Activated naive CD8-positive, alpha-beta T cell treated with anti-CD3 and anti-CD28 coated beads, Interleukin-2, amount 50 U/mL, for 24 hours (primary cell): ENCODE results near the gene WDR18.
"Not testable (repeated sequence)": the region's sequence is repeated elsewhere in the genome, so short reads cannot be mapped to it uniquely, and the experiment has no call there.

ENCODE experiments used
- ATAC-seq: fragments of 150-1000 bp; cut with Tn5 transposase; one replicate; pipeline ENCODE4 v1.10.0; 2021
- DNase-seq: peaks from one replicate; pipeline ENCODE4 v3.0.0; 2021
- H3K27ac Mint-ChIP-seq: one replicate; pipeline ENCODE4 v1.8.0; 2021; ENCODE audit warnings: mild to moderate bottlenecking, mixed read lengths
- H3K27me3 Mint-ChIP-seq: one replicate; pipeline ENCODE4 v1.8.0; 2021; ENCODE audit warnings: mixed read lengths
- H3K36me3 Mint-ChIP-seq: one replicate; pipeline ENCODE4 v1.8.0; 2021; ENCODE audit warnings: low read depth, mixed read lengths
- H3K4me1 Mint-ChIP-seq: one replicate; pipeline ENCODE4 v1.8.0; 2021; ENCODE audit warnings: mixed read lengths
- H3K4me3 Mint-ChIP-seq: one replicate; pipeline ENCODE4 v1.8.0; 2021; ENCODE audit warnings: mild to moderate bottlenecking, moderate library complexity, mixed read lengths
- H3K9me3 Mint-ChIP-seq: one replicate; pipeline ENCODE4 v1.8.0; 2021; ENCODE audit warnings: mixed read lengths

Gene WDR18

GRCh38 chr19:1019616-1019961 lies 35.4 kb downstream of the WDR18 start:
- Mint-ChIP-seq H3K27ac (peak overlapping the region; percentile 84), H3K4me3 (peak overlapping the region; percentile 94), H3K4me1 (peaks cover 44% of the 10 kb centered on the region), H3K36me3 (peaks cover 7% of the 10 kb centered on the region), H3K9me3 (no peaks in the 10 kb centered on the region), H3K27me3 (peaks cover 5% of the 10 kb centered on the region)
- DNase-seq (no peak), ATAC-seq (no peak)

GRCh38 chr19:1019980-1020867 lies 36.1 kb downstream of the WDR18 start:
- ATAC-seq (no peak), DNase-seq (peak; percentile 31)
- peaks cover 5% of the 10 kb centered on the region for H3K27me3 Mint-ChIP-seq
- peak overlapping the region; percentile 84 for H3K27ac Mint-ChIP-seq
- H3K36me3 Mint-ChIP-seq = peaks cover 7% of the 10 kb centered on the region
- peaks cover 44% of the 10 kb centered on the region for H3K4me1 Mint-ChIP-seq
- H3K4me3 Mint-ChIP-seq = peak overlapping the region; percentile 94
- H3K9me3 Mint-ChIP-seq = no peaks in the 10 kb centered on the region

GRCh38 chr19:1020868-1021425 lies 36.8 kb downstream of the WDR18 start, which contains the start of gene TMEM259:
Gene TMEM259, minus strand, starts transcription at chr19:1021123. Its CDS starts 127 bp downstream, at chr19:1020996.
- DNase-seq (peak; percentile 97), ATAC-seq (peak; percentile 90)
- Mint-ChIP-seq H3K27ac (peak within 1 kb of the TSS; percentile 100), H3K4me3 (peak within 1 kb of the TSS; percentile 94), H3K36me3 (peaks cover 7% of the 10 kb centered on the region), H3K4me1 (peaks cover 46% of the 10 kb centered on the region), H3K27me3 (peaks cover 5% of the 10 kb centered on the region), H3K9me3 (no peaks in the 10 kb centered on the region)

- not testable (repeated sequence) for H3K4me3 Mint-ChIP-seq, ATAC-seq, H3K9me3 Mint-ChIP-seq, DNase-seq, H3K27ac Mint-ChIP-seq, H3K27me3 Mint-ChIP-seq, H3K36me3 Mint-ChIP-seq
- peaks cover 30% of the 10 kb centered on the region for H3K4me1 Mint-ChIP-seq
Measured at GRCh38 chr19:1023883-1024188, 39.7 kb downstream of the WDR18 start.

GRCh38 chr19:1025080-1025479 lies 40.9 kb downstream of the WDR18 start:
- H3K27me3 Mint-ChIP-seq, H3K9me3 Mint-ChIP-seq, ATAC-seq, H3K36me3 Mint-ChIP-seq, H3K4me3 Mint-ChIP-seq, DNase-seq: not testable (repeated sequence)
- Mint-ChIP-seq H3K27ac (peak overlapping the region; percentile 13), H3K4me1 (peaks cover 26% of the 10 kb centered on the region)

- peak within 1 kb of the TSS; percentile 86 for H3K27ac Mint-ChIP-seq
- peaks cover 2% of the 10 kb centered on the region for H3K36me3 Mint-ChIP-seq
- H3K27me3 Mint-ChIP-seq = peaks cover 4% of the 10 kb centered on the region
- DNase-seq (peak; percentile 77), ATAC-seq (peak; percentile 69)
- H3K4me3 Mint-ChIP-seq = peak within 1 kb of the TSS; percentile 83
- no peaks in the 10 kb centered on the region for H3K9me3 Mint-ChIP-seq
- H3K4me1 Mint-ChIP-seq = peaks cover 31% of the 10 kb centered on the region
Measured at GRCh38 chr19:1025960-1026782, 42.0 kb downstream of the WDR18 start, which contains the start of gene CNN2. Gene CNN2, plus strand, starts transcription at chr19:1026608. Its CDS starts 54 bp downstream, at chr19:1026662.

GRCh38 chr19:1026783-1027649 lies 42.9 kb downstream of the WDR18 start:
- Mint-ChIP-seq H3K9me3 (no peaks in the 10 kb centered on the region), H3K27me3 (no peaks in the 10 kb centered on the region), H3K4me3 (peak overlapping the region; percentile 83), H3K36me3 (peaks cover under 1% of the 10 kb centered on the region), H3K27ac (peak overlapping the region; percentile 41), H3K4me1 (peaks cover 23% of the 10 kb centered on the region)
- peak; percentile 21 for ATAC-seq
- peak; percentile 57 for DNase-seq

- H3K36me3 Mint-ChIP-seq = peaks cover 6% of the 10 kb centered on the region
- ATAC-seq = peak; percentile 16
- H3K27me3 Mint-ChIP-seq = no peaks in the 10 kb centered on the region
- peaks cover 23% of the 10 kb centered on the region for H3K4me1 Mint-ChIP-seq
- H3K27ac Mint-ChIP-seq = no peak overlapping the region
- no peaks in the 10 kb centered on the region for H3K9me3 Mint-ChIP-seq
- DNase-seq = peak; percentile 23
- H3K4me3 Mint-ChIP-seq = peak overlapping the region; percentile 83
Measured at GRCh38 chr19:1027650-1028061, 43.5 kb downstream of the WDR18 start.

- Mint-ChIP-seq H3K36me3 (peaks cover 10% of the 10 kb centered on the region), H3K27ac (no peak overlapping the region), H3K4me1 (peaks cover 24% of the 10 kb centered on the region), H3K4me3 (peak overlapping the region; percentile 83), H3K9me3 (peaks cover under 1% of the 10 kb centered on the region), H3K27me3 (no peaks in the 10 kb centered on the region)
- peak; percentile 45 for ATAC-seq
- DNase-seq = peak; percentile 61
Measured at GRCh38 chr19:1028062-1028926, 44.1 kb downstream of the WDR18 start.

- Mint-ChIP-seq H3K4me3 (no peak overlapping the region), H3K9me3 (peaks cover 4% of the 10 kb centered on the region), H3K27me3 (no peaks in the 10 kb centered on the region), H3K36me3 (peaks cover 19% of the 10 kb centered on the region), H3K27ac (no peak overlapping the region), H3K4me1 (peaks cover 20% of the 10 kb centered on the region)
- ATAC-seq (no peak), DNase-seq (no peak)
Measured at GRCh38 chr19:1032264-1032867, 48.2 kb downstream of the WDR18 start.

GRCh38 chr19:1035998-1036621 lies 52.0 kb downstream of the WDR18 start:
- H3K27ac Mint-ChIP-seq = no peak overlapping the region
- H3K4me3 Mint-ChIP-seq = no peak overlapping the region
- ATAC-seq = no peak
- H3K9me3 Mint-ChIP-seq = peaks cover 4% of the 10 kb centered on the region
- peaks cover 39% of the 10 kb centered on the region for H3K4me1 Mint-ChIP-seq
- H3K27me3 Mint-ChIP-seq = no peaks in the 10 kb centered on the region
- peaks cover 26% of the 10 kb centered on the region for H3K36me3 Mint-ChIP-seq
- no peak for DNase-seq

GRCh38 chr19:1037621-1038064 lies 53.5 kb downstream of the WDR18 start:
- Mint-ChIP-seq H3K4me3 (peak overlapping the region; percentile 57), H3K9me3 (peaks cover 4% of the 10 kb centered on the region), H3K27me3 (no peaks in the 10 kb centered on the region), H3K27ac (peak overlapping the region; percentile 62), H3K4me1 (peaks cover 43% of the 10 kb centered on the region), H3K36me3 (peaks cover 20% of the 10 kb centered on the region)
- ATAC-seq (no peak), DNase-seq (no peak)
